Measurements from ENCODE around the gene HCFC1.
"Not testable (repeated sequence)": the region's sequence is repeated elsewhere in the genome, so short reads cannot be mapped to it uniquely, and the experiment has no call there.

HCFC1 gene

DNA sequence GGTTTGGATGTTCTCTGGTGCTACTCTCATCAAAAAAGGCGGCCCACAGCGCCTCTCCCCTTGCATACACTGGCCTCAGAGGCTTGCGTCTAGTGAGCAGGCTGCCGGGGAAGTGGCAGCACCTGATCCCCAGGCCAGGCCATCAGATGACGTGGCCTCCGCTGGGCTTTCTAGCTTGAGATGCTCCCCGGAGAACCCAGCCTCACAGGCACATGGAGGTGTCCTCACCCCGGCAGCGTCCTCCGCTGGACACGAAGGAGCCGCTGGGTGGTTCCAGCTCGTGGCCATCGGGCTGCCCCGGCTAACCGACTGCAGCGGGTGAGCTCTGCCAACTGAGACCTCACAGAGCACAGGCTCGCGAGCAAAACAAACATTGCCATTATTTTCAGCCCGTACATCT lies 35.3 kb upstream of the HCFC1 start:
- DNase-seq = no peak

DNA sequence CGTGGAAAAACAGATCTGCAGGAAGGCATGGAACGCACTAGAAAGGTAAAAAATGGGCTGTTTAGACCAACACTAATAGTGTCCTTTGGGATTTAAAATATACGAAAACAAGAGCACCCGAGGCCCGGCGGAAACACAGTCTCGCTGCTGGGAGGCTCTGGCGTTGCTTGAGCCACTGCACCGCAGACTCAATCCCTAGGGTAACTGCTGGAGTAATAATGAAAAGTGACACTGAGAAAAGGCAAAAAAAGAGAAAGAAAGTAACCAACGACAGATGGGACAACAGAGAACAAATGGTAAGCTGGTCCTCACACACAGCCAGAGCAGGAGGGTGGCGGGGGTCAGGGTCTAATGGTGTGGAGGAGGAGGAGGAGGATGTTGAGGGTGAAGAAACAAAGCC lies 32.7 kb upstream of the HCFC1 start:
- no peak for DNase-seq

DNA sequence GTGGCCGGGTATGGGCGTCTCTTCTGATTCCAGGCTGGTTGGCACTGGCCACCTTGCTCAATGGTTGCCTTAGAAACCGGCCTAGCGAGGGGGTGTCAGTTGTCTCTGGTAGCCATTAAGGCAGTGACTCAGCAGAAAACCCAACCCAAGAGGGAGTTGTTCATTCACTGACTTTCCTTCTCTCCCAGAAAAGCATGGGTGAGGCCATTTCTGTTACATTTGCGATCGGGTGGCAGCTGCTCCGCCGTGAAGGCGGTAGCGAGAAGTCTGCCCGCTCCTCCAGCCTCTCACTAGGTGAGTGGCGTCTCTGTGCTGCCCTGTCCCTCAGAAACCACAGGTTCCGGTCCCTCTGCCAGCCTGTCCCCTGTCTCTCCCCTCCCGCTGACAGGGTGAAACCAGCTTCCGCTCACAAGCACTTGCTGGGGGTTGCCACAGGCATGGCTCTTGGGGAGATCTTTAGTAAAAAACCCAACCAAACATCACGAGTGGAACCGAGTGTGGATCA lies 30.6 kb upstream of the HCFC1 start:
- peak; percentile 49 for DNase-seq

DNA sequence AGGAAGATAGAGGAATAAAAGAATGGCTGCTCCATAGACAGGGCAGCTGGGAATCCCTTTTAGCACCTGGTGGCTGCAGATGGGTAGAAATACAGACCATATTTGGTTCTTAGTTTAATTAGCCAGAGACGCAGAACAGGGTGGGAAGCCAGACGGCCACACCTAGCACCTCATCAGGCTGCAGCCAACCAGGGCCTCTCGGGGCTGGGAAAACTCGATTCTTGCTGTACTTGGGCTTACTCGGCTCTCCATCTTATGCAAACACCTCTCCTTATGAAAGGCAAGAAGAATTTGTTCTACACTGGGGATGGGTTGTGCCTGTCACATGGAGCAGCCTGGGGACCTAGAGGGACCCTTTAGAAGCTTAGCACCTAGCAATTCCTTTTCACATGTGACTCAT lies 28.4 kb upstream of the HCFC1 start:
- no peak for DNase-seq

DNA sequence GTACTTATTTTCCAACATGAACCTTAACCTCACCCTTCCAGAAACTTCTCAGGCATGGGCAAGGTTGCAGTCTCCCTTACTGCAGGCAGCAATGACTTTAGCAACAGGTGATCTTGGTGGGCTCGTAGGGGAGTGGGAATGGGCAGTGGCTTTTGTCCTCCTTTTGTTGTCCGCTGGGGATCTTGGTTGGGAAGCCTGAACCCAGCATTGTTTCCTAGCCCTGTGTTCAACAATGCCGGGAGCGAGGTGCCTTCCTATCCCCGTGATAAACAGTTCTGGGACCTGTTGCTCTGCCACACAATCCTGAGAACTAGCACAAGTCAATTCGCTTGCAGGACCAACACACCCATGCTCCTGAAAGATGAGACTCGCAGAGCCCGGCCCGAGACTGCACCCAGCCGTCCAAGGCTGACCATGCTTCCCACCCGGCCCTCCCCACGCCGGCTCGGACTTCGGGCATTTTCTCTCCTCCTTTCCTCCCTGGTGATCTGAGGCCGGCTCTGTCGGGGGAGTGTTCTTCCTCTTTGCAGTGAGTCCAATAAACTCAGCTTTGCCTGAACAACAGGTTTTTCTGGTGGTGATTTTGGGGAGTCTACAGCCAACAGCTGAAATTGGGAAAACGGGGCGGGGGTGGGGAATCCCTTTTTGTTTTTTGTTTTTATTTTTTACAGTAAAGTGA lies 27.9 kb upstream of the HCFC1 start:
- no peak for DNase-seq

DNA sequence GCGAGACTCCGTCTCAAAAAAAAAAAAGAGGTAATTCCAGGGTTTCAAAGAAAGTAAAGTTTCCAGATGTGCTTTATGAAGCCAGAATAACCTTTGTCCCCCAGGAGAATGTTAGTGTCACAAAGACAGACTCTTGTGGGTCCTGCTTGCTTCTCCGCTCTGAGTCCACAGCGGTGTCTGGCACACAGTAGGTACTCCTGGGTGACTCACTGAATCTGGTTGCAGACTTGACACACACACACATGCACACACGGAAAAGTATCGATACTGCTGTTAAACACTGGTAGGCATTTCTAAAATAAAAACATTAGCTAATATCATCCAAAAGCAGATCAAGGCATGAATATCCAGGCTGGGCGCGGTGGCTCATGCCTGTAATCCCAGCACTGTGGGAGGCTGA lies 23.9 kb upstream of the HCFC1 start:
- DNase-seq = no peak

DNA sequence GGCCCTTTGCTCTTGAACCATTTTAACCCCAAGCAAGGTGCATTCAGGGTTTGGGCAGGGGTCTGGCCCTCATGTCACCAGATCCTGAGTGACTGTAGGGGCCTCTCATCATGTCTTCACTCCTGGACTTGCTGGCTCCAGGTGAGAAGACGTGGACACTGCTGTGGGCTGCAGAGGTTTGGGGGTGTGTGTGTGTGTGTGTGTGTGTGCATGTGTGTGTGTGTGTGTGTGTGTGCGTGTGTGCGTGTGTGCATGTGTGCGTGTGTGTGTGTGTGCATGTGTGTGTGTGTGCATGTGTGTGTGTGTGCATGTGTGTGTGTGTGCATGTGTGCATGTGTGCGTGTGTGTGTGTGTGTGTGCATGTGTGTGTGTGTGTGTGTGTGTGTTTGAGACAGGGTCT lies 22.8 kb upstream of the HCFC1 start:
- DNase-seq = not testable (repeated sequence)

DNA sequence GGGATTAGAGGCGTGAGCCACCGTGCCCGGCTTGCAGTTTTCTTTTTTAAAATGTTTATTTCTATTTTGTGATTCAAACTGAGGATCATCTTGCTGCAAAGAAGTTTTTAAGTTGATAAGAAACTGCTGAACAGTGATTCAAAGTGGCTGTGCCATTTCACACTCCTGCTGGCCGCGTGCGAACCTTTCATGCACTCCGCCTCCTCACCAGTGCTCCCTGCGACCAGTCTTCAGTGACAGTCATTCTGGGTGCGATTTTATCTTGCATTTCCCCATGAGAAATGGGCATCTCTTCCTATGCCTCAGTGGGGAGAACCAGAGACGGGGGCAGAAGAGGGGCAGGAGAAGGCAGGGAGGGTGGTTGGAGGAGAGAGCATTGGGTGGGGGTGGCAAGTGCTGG lies 22.4 kb upstream of the HCFC1 start:
- no peak for DNase-seq

DNA sequence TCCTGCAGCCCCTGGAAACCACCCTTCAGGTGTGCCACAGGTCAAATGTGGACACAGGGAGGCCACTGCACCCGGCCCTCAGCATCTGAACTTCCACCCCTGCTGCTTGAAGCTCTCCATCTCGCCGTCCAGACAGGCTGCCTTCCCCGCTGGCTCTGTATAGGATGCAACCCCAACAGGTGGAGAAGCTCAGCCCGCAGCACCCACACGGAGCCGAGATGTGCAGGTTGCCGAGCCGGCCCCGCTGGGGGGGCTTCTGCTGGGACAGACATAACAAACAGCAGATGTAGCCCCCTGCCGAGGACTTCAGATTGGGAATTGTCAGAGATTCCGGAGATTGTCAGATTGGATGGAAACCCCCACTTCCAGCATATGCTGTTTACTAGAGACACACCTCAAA lies 21.5 kb upstream of the HCFC1 start:
- no peak for DNase-seq

DNA sequence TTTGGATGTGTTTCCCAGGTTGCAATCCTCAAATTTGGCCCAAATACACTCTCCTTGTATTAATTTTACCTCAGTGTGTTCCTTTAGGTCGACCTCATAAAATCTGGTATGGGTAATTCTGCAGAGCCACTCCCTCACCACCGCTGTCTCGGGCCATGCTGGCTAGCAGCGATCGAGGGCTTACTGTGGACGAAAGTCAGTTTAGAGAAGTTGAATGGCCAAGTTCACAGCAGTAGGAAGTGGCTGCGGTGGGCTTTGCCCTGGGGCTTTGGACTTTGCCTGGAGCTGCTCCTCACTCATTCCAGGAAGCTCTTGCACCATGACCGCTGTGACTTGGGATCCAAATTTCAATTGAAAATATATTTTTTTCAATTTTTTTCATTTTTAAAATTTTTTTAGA lies 20.6 kb upstream of the HCFC1 start:
- DNase-seq = no peak

DNA sequence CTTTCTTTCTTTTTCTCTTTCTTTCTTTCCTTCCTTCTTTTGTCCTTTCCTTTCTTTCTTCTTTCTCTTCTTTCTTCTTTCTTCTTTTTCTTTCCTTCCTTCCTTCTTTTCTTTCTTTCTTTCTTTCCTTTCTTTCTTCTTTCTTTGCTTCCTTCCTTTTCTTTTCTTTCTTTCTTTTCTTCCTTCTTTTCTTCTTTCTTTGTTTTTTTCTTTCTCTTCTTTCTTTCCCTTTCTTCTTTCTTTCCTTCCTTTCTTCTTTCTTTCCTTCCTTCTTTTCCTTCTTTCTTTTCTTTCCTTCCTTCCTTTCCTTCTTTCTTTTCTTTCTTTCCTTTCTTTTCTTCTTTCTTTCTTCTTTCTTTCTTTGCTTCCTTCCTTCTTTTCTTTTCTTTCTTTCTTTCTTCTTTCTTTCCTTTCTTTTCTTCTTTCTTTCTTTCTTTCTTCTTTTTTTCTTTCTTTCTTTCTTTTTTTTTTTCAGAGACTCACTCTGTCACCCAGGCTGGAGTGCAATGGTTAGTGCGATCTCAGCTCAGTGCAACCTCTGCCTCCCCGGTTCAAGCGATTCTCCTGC lies 19.5 kb upstream of the HCFC1 start:
- no peak for DNase-seq

DNA sequence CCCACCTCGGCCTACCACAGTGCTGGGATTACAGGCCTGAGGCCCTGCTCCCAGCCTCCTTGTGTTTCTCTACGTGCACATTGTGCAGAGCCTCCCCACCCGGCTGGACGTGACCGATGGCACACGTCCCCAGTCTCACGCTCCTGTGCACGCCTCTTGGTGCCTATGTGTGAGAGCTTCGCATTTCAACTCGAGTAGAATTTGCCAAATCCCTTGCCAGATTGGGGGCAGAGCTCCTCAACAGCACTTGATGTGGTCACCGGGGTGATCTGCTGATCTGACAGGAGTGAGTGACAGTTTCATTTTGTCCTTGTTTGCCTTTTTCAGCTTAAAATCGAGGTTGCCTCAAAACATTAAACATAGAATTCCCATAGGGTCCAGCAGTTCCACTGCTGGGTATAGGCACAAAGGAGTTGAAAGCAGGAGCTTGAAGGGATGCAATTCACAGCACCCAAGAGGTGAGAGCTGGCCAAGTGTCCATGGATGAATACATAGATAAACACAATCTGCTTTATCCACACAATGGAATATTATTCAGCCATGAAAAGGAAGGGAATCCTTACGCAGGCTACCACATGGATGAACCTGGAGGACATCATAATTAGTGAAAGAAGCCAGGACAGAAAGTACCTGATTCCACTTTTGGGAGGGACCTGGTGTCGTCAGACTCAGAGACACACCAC lies 18.5 kb upstream of the HCFC1 start:
- DNase-seq = no peak

DNA sequence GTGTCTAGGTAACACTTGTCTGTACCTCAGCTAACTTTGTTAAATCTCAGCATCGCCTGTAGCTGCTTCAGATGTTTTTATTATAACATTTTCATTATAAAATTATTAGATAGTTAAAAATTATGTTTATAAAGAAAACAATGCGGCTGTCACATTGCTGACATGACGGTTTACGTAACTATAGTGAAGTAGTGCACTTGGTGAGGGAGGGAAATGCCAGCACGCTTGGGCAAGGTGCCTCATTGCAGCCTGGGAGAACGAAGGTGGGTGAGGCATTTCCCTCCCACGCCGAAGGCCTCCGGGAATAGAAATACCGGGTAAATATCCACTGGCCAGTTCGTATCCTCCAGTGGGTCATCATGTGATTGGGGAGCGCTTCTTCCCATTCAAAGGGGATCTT lies 16.9 kb upstream of the HCFC1 start:
- DNase-seq = no peak

DNA sequence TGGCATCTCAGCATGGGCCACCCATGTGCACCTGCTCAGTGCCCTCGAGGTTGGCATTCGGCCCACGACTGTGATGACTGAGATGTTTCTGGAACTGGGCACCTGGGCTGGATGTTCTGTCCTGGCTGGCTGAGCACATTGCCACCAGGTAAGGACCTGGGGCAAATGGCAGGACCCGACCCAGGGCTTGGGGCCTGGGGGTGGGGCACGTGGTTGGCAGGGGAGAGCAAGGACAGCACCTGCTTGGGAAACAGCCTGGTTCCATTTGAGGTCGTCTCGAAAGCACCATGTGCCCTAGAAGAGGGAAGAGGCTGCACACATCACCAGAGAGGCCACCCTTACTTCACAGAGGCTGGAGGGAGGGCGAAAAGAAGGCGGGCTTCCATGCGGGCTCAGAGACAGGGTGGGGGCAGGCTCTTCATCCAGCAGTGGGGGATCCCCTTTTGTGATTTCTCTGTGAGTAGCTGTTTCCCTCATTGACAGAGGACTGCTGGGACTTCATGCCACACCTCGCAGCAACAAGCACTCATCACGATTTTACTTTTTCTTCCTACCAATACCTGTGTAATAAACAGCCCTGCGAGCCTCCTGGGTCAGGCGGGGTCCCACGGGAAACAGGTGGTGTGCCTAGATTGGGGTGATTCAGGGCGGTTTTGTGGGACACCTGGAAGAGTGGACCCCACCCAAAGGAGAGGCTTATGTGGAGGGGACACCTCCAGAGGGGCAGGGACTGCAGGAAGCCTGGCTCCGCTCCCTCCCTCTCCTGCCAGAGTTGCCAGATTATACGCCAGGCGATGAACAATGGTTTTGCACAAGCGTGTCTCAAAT lies 12.9 kb upstream of the HCFC1 start:
- no peak for DNase-seq

DNA sequence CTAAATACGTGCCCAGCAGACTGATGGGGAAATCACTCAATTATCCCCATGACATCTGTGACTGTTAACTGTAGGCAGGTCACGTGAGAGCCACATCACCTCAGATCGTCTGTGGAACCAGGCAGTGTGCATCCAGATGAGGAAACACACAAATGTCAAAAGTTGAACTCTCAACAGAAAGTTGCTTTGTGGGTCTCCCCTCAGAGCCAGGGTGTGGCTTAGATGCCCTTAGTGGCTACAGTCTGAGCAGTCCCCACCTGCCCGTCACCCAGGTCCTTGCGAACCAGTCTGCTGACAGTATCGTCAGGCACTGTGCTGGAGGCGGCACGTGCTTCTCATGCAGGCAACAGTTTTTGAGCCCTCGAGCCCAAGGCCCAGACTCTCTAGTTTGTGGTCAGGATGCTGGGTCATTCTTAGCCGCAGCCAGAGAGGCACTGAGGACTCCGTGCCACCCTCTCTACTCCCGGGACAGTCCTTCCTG lies 11.7 kb upstream of the HCFC1 start:
- DNase-seq = no peak

DNA sequence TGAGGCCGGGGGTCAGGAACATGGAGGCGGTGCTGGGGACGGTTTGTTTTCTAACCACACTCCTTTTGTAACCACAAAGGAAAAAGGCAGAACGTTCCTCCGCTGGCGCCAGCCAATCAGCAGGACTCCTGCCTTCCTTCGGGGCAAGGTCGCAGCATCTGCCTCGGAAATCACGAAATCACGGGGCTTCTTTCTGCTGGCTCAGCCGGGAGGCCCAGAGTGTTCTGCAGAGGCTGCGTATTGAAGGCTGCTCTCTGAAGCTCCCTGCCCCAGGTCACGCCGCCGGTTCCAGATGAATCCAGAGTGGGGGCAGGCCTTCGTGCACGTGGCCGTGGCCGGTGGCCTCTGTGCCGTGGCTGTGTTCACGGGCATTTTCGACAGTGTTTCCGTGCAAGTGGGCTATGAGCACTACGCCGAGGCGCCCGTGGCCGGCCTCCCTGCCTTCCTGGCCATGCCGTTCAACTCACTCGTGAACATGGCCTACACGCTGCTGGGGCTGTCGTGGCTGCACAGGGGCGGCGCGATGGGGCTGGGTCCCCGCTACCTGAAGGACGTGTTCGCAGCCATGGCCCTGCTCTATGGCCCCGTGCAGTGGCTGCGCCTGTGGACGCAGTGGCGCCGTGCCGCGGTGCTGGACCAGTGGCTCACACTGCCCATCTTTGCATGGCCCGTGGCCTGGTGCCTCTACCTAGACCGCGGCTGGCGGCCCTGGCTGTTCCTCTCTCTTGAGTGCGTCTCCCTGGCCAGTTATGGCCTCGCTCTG lies 10.3 kb upstream of the HCFC1 start:
- DNase-seq = no peak

DNA sequence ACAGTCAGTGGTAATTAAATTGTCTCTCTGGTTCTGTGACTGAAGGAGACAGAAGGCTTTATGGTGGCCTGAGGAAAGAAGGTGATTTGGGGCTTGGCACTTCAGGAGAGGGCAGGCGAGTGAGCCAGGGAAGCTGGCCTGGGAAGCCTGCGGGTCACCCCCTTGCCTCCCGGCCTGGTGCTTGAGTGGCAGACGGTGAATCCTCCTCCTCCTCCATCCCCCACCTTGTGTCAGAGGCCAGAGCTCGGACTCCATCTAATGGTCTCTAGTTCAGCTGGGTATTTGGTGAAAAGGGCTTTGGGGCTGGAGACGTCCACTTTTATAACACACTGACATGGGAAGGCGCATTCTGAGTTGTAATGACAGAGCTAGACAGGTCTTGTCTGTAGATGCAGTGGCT lies 9.6 kb upstream of the HCFC1 start:
- DNase-seq = no peak

DNA sequence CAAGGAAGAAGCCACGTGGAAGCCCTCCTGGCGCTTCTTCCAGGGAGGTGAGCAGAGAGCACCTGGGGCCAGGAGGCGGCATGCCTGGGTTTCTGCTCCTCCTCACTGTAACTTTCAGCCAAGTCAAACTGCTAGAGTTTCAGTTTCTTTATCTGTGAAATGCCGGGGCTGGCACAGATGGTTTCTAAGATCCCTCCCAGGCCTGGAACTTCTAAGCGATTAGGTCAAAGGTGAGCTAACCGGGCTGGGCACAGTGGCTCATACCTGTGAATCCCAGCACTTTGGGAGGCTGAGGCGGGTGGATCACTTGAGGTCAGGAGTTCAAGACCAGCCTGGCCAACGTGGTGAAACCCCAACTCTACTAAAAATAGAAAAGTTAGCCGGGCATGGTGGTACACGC lies 8.8 kb upstream of the HCFC1 start:
- not testable (repeated sequence) for DNase-seq

DNA sequence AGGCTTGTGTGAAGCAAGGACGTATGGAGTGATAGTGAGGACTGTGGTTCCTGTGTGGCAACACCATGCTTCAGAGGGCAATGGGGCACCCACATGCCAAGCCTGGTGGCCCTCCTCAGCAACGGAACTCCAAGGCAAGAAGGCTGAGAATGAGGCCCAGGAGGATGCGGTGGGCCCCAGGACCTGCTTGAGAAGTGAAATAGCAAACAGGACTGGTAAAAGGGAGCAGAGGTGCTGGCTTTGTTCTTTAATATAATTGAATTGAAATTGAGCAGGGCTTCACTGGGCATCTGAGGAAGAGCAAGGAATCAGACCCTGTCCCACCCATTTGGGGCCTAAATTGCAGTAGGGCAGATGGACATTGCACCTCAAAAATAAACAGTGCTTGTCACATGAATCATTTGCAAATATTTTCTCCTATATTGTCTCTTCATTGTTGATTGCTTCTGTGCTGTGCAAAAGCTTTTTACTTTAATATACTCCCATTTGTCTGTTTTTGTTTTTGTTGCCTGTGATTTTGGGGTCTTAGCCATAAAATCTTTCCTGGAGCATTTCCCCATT lies 3.2 kb upstream of the HCFC1 start:
- no peak for DNase-seq

DNA sequence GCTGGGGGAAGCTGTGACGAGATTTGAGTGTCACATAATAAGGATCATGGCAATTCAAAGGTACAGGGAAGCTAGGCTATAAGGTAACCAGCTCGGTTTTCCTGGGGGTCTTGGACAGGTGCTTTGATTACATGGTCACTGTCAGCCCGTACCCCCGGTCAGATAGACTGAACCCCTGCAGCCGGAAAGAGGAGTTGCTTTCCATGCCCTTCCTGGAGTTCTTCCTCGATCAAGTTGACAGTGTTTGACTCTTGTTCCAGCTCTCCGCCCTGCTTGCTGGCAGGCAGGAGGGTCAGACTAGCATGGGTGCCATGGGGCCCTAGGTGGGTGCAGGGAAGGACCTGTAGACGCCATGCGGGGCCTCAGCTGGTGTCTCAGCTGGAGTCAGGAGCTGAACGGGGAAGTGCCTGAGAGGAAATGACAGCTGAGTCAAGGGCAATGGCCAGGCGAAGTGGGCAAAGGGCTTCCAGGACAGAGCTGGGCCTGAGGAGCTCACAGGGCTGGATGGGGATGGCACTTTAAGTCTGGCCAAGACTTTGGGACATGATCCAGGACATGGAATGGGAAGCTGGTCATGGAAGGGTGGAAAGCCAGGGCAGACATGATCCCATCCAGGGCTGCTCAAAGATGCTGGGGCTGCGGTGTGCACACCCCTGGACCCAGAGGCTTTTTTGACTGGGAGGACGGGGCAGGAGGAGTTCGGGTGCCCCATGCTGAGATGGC lies 2.5 kb upstream of the HCFC1 start:
- no peak for DNase-seq
